Coronary artery (tissue), 2 donors: ENCODE data around the gene ACOX3.

Source experiments
- DNase-seq: peaks from one replicate; pipeline ENCODE4 v3.0.0-alpha.2; 2017; ENCODE audit warnings: low spot score
- H3K27ac ChIP-seq, 2 donors: fragments of 200-600 bp; sonication (generic); one replicate each; pipeline ENCODE4 v1.5.1; 2016 to 2019
- H3K4me3 ChIP-seq: fragments of 200-600 bp; sonication (generic); 2 replicates; pipeline ENCODE4 v1.5.1; 2016; ENCODE audit warnings: mild to moderate bottlenecking, moderate library complexity
- TF ChIP-seq, protein P1 (sequence below): fragments of 200-600 bp; sonication (generic); IDR thresholded peaks from one replicate; pipeline ENCODE4 v1.5.1; 2019; ENCODE audit warnings: antibody characterized with exemption

The ACOX3 gene

DNA sequence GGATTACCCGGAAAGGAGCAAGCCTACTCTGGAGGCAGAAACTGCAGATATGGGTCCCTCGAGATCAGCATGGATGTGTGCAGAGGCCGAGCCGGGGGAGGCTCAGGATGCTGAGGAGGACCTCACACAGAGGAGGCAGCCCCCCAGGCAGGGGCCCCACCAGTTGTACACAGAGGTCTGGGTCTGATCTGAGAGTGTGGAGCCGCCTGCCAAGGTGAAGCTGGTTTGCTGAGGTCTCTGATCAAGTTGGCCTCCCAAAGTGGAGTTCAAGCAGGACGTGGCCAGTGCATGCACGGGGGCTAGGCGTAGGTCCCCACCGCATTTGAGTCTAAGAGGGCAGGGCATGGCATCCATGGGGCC, 35.0 kb downstream of the ACOX3 start:
- Histone ChIP-seq H3K27ac (no peak overlapping the region), H3K4me3 (no peak overlapping the region)
- DNase-seq: no peak
- TF ChIP-seq, protein P1, sequence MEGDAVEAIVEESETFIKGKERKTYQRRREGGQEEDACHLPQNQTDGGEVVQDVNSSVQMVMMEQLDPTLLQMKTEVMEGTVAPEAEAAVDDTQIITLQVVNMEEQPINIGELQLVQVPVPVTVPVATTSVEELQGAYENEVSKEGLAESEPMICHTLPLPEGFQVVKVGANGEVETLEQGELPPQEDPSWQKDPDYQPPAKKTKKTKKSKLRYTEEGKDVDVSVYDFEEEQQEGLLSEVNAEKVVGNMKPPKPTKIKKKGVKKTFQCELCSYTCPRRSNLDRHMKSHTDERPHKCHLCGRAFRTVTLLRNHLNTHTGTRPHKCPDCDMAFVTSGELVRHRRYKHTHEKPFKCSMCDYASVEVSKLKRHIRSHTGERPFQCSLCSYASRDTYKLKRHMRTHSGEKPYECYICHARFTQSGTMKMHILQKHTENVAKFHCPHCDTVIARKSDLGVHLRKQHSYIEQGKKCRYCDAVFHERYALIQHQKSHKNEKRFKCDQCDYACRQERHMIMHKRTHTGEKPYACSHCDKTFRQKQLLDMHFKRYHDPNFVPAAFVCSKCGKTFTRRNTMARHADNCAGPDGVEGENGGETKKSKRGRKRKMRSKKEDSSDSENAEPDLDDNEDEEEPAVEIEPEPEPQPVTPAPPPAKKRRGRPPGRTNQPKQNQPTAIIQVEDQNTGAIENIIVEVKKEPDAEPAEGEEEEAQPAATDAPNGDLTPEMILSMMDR: no peak

DNA sequence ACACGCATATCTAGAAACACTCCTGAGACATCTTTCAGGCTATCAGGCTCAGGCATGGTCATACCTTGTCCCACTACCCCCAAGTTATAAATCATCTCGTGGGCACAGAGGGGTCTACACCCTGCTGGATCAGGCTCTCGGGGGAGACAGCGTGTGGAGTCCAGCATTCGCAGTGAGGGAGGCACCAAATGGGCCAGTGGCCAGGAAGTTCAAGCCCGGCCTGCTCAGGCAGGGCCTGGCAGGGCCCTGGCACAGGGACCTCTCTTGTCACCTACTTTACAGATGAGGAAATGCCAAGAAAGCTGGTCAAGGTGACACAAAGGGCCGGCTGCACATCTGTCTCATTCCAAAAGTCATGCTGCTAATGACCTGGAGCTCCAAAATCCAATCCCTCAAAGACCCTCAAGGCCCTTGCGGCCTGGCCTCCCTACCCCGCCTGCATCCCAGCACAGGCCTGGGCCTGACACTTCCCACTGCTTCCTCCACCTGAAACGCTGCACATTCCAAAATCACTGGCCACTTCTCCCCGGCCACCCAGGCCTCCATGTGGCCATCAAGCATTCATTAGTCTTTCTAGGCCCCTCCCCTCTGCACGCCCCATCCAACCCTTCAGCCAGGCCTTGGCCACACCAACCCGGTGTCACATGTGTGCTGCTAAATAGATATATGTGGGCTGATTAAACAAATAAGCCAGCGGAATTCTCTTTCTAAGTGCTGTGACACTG, 35.6 kb downstream of the ACOX3 start:
- no peak for DNase-seq
- TF ChIP-seq, protein P1: no peak
- H3K4me3 ChIP-seq: no peak overlapping the region
- H3K27ac ChIP-seq: no peak overlapping the region

DNA sequence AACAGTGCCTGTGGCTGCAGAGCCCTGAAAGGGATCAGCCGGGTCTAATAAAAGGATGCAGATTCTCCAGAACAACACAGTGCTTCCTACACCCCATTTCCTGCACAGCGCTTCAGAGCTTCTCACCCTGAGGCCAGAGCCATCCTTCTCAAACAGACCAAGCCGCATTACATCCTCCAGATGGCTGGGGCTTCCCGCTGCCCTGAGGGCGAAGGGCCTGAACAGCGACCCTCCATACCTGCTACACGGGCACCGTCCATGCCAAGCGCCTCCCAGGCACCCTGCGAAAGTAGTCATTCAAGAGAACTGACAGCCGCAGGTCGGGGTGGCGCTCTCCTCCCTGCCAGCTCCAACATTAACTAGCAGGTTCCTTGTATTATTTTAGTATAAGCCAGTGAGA, 36.5 kb downstream of the ACOX3 start:
- Histone ChIP-seq H3K4me3 (no peak overlapping the region), H3K27ac (peak overlapping the region in 1 of 2 donors; percentile 94)
- DNase-seq: no peak
- TF ChIP-seq, protein P1: no peak

DNA sequence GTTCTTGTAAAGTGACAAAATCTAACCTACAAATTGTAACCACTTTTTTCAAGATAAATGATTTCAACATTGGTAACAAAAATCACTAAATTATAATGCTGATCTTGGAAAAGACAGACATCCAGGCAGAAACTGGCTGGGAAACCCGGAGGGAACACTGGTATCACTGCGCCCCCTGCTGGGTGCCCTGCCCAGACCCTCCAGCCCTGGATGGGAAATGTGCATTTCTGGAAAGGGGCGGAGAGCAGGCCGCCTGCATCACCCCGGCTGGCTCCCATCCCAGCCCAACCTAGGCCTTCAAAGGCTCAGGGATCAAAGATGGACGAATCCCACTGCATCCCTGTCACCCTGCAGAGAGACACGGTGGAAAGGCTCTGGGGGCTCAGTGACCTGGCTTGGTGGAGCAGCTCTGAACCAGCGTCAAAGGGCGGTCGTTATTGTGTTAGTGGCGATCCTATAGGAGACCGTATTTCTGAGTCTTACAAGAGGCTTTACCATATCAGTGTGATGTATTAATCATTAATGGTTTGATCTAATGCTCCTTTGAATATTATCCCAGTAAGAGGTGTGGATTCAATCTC, 37.3 kb downstream of the ACOX3 start:
- TF ChIP-seq, protein P1: peak; percentile 62
- Histone ChIP-seq H3K4me3 (no peak overlapping the region), H3K27ac (peak overlapping the region; percentile 67 to 94)
- DNase-seq: peak; percentile 84

DNA sequence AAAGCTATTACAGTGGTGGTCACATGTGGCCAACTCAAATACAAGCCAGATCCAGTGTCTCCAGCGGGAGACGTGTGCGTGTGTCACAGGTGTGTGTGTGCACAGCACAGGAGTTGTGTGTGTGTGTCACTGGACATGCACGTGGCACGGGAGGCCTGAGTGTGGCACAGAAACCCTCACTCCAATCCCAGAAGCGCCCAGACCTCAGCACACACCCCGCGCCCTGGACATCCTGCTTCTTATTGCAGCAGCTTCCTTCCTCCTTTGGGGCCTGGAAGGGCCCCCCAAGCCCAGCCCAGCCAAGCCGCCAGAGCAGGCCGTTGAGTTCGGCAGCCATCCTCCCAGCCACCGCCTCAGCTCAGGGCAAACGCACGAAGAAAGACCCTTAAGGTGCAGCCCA, 37.9 kb downstream of the ACOX3 start:
- no peak for DNase-seq
- Histone ChIP-seq H3K4me3 (peak overlapping the region; percentile 18), H3K27ac (peak overlapping the region; percentile 67 to 94)
- TF ChIP-seq, protein P1: no peak

DNA sequence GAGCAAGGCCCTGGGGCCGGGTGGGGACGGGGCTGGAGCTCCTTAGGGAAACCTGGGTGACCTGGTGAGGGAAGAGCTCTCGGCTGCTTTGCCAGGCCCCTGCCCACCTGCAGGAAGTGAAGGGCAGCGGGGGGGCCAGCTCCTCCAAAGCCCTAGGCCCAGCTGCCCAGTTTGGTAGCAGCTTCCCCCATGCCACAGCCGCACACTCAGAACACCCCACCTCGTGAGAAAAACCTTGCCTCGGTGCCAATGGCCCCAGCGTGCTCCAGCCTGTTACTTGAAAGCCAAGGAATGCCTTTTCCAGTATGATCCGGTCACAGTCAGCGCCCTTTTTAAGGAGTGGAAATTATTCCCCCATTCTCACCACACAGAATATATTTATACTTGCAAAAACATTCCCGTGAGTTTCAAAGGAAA, 38.3 kb downstream of the ACOX3 start:
- peak overlapping the region; percentile 67 to 94 for H3K27ac ChIP-seq
- peak; percentile 85 for DNase-seq
- TF ChIP-seq, protein P1: no peak
- peak overlapping the region; percentile 18 for H3K4me3 ChIP-seq

DNA sequence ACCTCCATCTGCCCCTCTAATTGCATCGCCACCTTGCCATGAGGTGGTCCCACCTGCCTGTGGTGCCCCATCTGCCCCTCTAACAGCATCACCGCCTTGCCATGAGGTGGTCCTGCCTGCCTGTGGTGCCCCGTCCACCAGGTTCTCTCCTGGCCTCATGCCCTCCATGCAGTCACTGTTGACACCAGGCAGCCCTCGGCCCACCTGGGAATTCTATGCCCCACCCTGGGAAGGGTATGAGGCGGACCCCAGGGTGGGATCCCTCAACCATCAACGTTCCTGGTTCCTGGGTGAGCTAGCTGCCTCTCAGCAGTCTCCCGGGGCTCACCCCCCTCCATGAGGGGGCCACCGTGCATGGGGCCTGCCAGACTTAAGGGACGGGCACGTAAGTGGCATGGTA, 38.9 kb downstream of the ACOX3 start:
- H3K4me3 ChIP-seq: no peak overlapping the region
- DNase-seq: no peak
- H3K27ac ChIP-seq: peak overlapping the region; percentile 54 to 94
- TF ChIP-seq, protein P1: no peak
